Measurements from ENCODE around the gene FAM219A. TPM values are rescaled to one million over a fixed set of nuclear protein-coding genes. Genes with fewer than 3 reads are reported as not detected.
A peak's percentile ranks its signal among the peaks of the same experiment; 100 is the strongest.

Gene FAM219A
- total RNA-seq, 4 donors from 2014 or later: 2.3 to 33.0 (median 14.9) TPM

DNA sequence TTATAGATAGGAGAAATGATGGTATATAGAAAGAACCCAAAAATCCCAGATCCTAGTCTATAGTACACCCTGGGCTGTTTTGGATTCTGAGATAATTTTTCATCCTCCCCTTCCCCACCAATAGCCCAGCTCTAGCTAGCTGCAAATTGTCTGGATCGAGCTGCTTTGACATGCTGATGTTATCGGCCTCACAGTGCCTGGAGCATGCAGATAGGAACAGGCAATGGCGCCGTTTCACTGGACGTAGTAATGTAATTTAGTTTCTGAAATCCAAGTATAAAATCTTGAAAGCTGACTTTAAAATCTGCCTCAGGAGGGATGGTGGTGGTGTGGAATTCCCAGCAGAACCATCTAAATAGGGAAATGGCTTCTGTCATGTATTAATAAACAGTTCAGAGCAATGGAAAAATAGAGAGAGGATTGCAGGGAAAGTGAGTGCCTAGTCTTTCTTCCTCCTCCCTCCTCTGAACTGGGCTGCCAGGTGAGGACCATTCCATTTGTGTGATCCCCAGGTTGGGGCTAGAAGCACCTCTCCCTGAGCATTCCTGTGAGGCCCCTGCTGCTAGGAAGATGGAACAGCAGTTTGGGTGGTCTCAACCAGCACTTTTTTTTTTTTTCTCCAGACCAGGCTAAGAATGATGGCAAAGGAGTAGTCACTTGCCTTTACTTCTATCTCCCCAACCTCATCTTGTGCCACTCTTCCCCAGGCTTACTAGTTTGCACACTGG lies 31.9 kb downstream of the FAM219A start:
- H3K27ac ChIP-seq: no peak overlapping the region
- intact Hi-C loops (cut with DNase I; ENCODE audit: low total_unique reads): no loop called here
- DNase-seq: no peak
- H3K27me3 ChIP-seq: no peaks in the 10 kb centered on the region
- TF ChIP-seq CTCF (IDR thresholded peaks at IDR 0.05): no peak
- TF ChIP-seq POLR2A (IDR thresholded peaks at IDR 0.05): no peak
- H3K36me3 ChIP-seq: no peaks in the 10 kb centered on the region
- H3K9me3 ChIP-seq: no peaks in the 10 kb centered on the region
- no peak overlapping the region for H3K4me3 ChIP-seq
- H3K4me1 ChIP-seq: peaks cover 0 to 7% of the 10 kb centered on the region in 2 donors

DNA sequence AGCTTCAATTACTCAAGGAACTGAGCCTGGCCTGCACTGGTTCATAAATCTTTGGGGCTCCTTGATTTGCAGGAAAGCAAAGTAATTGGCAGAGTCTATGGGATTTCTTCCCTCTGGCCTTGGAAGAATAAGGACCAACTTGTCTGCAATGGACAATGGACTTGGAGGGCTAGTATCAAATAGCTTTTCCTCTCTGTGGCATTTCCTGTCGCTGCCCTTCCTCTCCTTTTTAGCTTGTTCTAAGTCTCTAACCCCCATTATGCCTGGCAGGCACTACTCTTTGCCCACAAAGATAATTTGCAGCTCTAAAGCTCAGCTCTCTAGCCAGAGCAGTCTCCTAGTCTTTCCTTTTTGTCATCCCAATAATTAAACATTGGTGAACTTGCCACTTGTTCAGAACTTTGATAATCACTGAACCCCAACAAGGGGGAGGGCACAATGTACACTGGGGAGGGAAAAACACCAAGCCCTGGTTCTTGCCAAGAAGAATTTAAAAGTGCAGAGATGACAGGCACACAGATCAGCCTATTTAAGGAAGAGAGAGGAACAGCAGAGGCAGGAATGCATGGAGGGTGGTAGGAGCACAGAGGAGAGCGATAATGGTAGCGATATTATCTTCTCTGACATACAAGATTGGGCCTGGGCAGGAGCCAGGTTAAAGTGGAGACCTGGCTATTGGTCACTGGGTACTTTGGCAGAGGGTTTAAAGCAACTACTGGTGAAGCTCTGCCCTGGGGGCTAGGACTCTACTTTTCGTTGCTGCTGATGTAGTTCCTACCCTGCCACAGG lies 38.5 kb downstream of the FAM219A start:
- H3K27ac ChIP-seq: no peak overlapping the region
- intact Hi-C loops (cut with DNase I; ENCODE audit: low total_unique reads): no loop called here
- DNase-seq: no peak
- H3K9me3 ChIP-seq: no peaks in the 10 kb centered on the region
- H3K4me3 ChIP-seq: no peak overlapping the region
- TF ChIP-seq CTCF (IDR thresholded peaks at IDR 0.05) (no peak), POLR2A (IDR thresholded peaks at IDR 0.05) (no peak)
- no peaks in the 10 kb centered on the region for H3K36me3 ChIP-seq
- no peaks in the 10 kb centered on the region for H3K27me3 ChIP-seq
- H3K4me1 ChIP-seq: no peaks in the 10 kb centered on the region

- H3K27ac ChIP-seq: no peak overlapping the region
- no peaks in the 10 kb centered on the region for H3K36me3 ChIP-seq
- TF ChIP-seq POLR2A (IDR thresholded peaks at IDR 0.05) (no peak), CTCF (IDR thresholded peaks at IDR 0.05) (no peak)
- no peaks in the 10 kb centered on the region for H3K27me3 ChIP-seq
- no peak for DNase-seq
- intact Hi-C loops (cut with DNase I; ENCODE audit: low total_unique reads): no loop called here
- H3K4me3 ChIP-seq: no peak overlapping the region
- H3K4me1 ChIP-seq: no peaks in the 10 kb centered on the region
- no peaks in the 10 kb centered on the region for H3K9me3 ChIP-seq
Measured at GRCh38 chr9:34417734-34418133, 40.6 kb downstream of the FAM219A start.

- peak in 1 of 2 donors; percentile 31 for DNase-seq
- intact Hi-C loops (cut with DNase I; ENCODE audit: low total_unique reads): no loop called here
- TF ChIP-seq POLR2A (IDR thresholded peaks at IDR 0.05) (no peak), CTCF (IDR thresholded peaks at IDR 0.05) (no peak)
Measured at GRCh38 chr9:34413231-34413852, 45.0 kb downstream of the FAM219A start.

GRCh38 chr9:34412336-34412735 lies 46.0 kb downstream of the FAM219A start:
- Histone ChIP-seq H3K27ac (no peak overlapping the region), H3K4me1 (no peaks in the 10 kb centered on the region), H3K27me3 (no peaks in the 10 kb centered on the region), H3K36me3 (no peaks in the 10 kb centered on the region), H3K4me3 (no peak overlapping the region), H3K9me3 (no peaks in the 10 kb centered on the region)
- DNase-seq: no peak
- intact Hi-C loops (cut with DNase I; ENCODE audit: low total_unique reads): no loop called here
- TF ChIP-seq POLR2A (IDR thresholded peaks at IDR 0.05) (no peak), CTCF (IDR thresholded peaks at IDR 0.05) (no peak)

More at GRCh38 chr9:34413231-34413852, 45.0 kb downstream of the FAM219A start:
- Histone ChIP-seq H3K4me1 (no peaks in the 10 kb centered on the region), H3K36me3 (no peaks in the 10 kb centered on the region), H3K27me3 (no peaks in the 10 kb centered on the region), H3K9me3 (no peaks in the 10 kb centered on the region), H3K4me3 (no peak overlapping the region), H3K27ac (no peak overlapping the region)

Data from uterus (tissue), 4 donors.